GM12878 (cell line): ENCODE measurements around the gene FANCC. TPM values are rescaled to one million over a fixed set of nuclear protein-coding genes. Genes with fewer than 3 reads are reported as not detected.

Experiments
- ATAC-seq: fragments of 200-7000 bp; cut with Tn5 transposase; 3 replicates; pipeline ENCODE4 v1.9.1; 2020; ENCODE audit warnings: mild to moderate bottlenecking, moderate library complexity
- BruUV-seq: library from RNA; stranded (reverse); fragments of 400-500 nt; replicated peaks from 2 replicates; lab custom pipeline; 2021; lab: Mats Ljungman, UMichigan
- CTCF ChIA-PET: fragments of 300-600 bp; sonication (Branson Sonifier 250); formaldehyde crosslinking; extraction: SDS; loops from one replicate; lab custom pipeline; 2021; ENCODE audit warnings: inconsistent platforms; lab: Yijun Ruan, JAX
- POLR2A ChIA-PET: fragments of 350-600 bp; formaldehyde crosslinking; extraction: SDS; loops from one replicate; lab custom pipeline; 2021; ENCODE audit warnings: inconsistent platforms; lab: Charles Lee
- RAD21 ChIA-PET: fragments of 300-600 bp; sonication (Branson Sonifier 250); formaldehyde crosslinking; loops from one replicate; lab custom pipeline; 2023; ENCODE audit warnings: antibody characterized with exemption; ENCODE audit not compliant: unreplicated experiment; lab: Charles Lee
- SMC1A ChIA-PET: fragments of 300-600 bp; sonication (Branson Sonifier 250); formaldehyde crosslinking; loops from one replicate; lab custom pipeline; 2023; ENCODE audit not compliant: unreplicated experiment, uncharacterized antibody; lab: Charles Lee
- DNase-seq: peaks from one replicate; pipeline ENCODE4 v3.0.0-alpha.2; 2011; ENCODE audit warnings: low read depth, low spot score
- FAIRE-seq: peaks from 3 replicates; lab custom pipeline; 2011; peaks lifted over from hg19 to GRCh38; lab: Jason Lieb, UNC
- H2AFZ ChIP-seq: 2 replicates; pipeline ENCODE4 v1.6.0; 2011; ENCODE audit warnings: low read depth, low read length, control low read depth; ENCODE audit not compliant: control insufficient read depth
- H3K27ac ChIP-seq: 2 replicates; pipeline ENCODE4 v1.5.1; 2011; ENCODE audit warnings: control low read depth; ENCODE audit not compliant: control insufficient read depth, insufficient read depth
- H3K27me3 ChIP-seq, 2 experiments: replicated peaks in 1 of 2; 2 replicates each; pipeline versions ENCODE4 v1.6.0 to v1.6.1; 2011; ENCODE audit warnings: low read length in 1 of 2; ENCODE audit not compliant: control insufficient read depth in 2 of 2, insufficient read depth in 2 of 2
- H3K36me3 ChIP-seq, 2 experiments: 2 replicates each; pipeline ENCODE4 v1.5.1; 2011; ENCODE audit warnings: low read length in 1 of 2; ENCODE audit not compliant: control insufficient read depth in 2 of 2, insufficient read depth in 2 of 2
- H3K4me1 ChIP-seq: 2 replicates; pipeline ENCODE4 v1.6.1; 2011; ENCODE audit warnings: mild to moderate bottlenecking, low read length, moderate library complexity, mixed read lengths; ENCODE audit not compliant: control insufficient read depth, insufficient read depth
- H3K4me2 ChIP-seq: 2 replicates; pipeline ENCODE4 v1.6.0; 2011; ENCODE audit warnings: control low read depth; ENCODE audit not compliant: control insufficient read depth, insufficient read depth
- H3K4me3 ChIP-seq: fragments of 200-600 bp; sonication (generic); 2 replicates; pipeline ENCODE4 v1.5.1; 2016
- H3K79me2 ChIP-seq: 2 replicates; pipeline ENCODE4 v1.6.0; 2011; ENCODE audit warnings: low read length; ENCODE audit not compliant: control insufficient read depth, insufficient read depth
- H3K9ac ChIP-seq: 2 replicates; pipeline ENCODE4 v1.8.0; 2011; ENCODE audit warnings: low read length, control low read depth, mixed read lengths; ENCODE audit not compliant: control insufficient read depth, insufficient read depth
- H3K9me3 ChIP-seq: replicated peaks from 3 replicates; pipeline ENCODE4 v1.5.1; 2011; ENCODE audit warnings: mild to moderate bottlenecking, low read length; ENCODE audit not compliant: control insufficient read depth, insufficient read depth
- H4K20me1 ChIP-seq: 2 replicates; pipeline ENCODE4 v1.6.0; 2011; ENCODE audit not compliant: control insufficient read depth, insufficient read depth
- BACH1 ChIP-seq: fragments of 450-650 bp; IDR thresholded peaks from 2 replicates; pipeline ENCODE4 v1.6.1; 2017; ENCODE audit warnings: mild to moderate bottlenecking, borderline replicate concordance
- IKZF2 ChIP-seq, 2 experiments: fragments of 450-650 bp; IDR thresholded peaks; 2 replicates each; pipeline ENCODE4 v1.6.1; 2017; ENCODE audit warnings: mild to moderate bottlenecking in 2 of 2, moderate library complexity in 2 of 2
- KLF5 ChIP-seq: fragments of 450-650 bp; IDR thresholded peaks from 2 replicates; pipeline ENCODE4 v1.6.1; 2014; ENCODE audit warnings: mild to moderate bottlenecking; ENCODE audit not compliant: partially characterized antibody
- MXI1 ChIP-seq: fragments of 150-350 bp; IDR thresholded peaks from 2 replicates; pipeline ENCODE4 v1.6.1; 2011; ENCODE audit warnings: low read depth, mild to moderate bottlenecking, inconsistent platforms, low read length, improper control_type of control experiment
- PAX8 ChIP-seq: fragments of 450-650 bp; IDR thresholded peaks from 2 replicates; pipeline ENCODE4 v1.6.1; 2017; ENCODE audit warnings: mild to moderate bottlenecking, moderate library complexity
- POLR2A ChIP-seq: IDR thresholded peaks from 2 replicates; pipeline ENCODE4 v1.6.1; 2011; ENCODE audit warnings: low read depth, mild to moderate bottlenecking, low read length
- ZSCAN29 ChIP-seq: fragments of 450-650 bp; IDR thresholded peaks from 2 replicates; pipeline ENCODE4 v1.6.1; 2017; ENCODE audit warnings: mild to moderate bottlenecking, moderate library complexity
- WGBS: methylation state at CpG from one replicate; pipeline ENCODE4 v1.1.6; 2016; ENCODE audit warnings: low lambda C conversion rate; ENCODE audit not compliant: insufficient replicate concordance, insufficient coverage; ENCODE audit errors: missing lambda C conversion rate; 5-methylcytosine and 5-hydroxymethylcytosine counted together
- in situ Hi-C: fragments of 300-500 bp; cut with MboI; formaldehyde crosslinking; loops from 9 replicates; pipeline ENCODE4 v1.14.3; 2018; ENCODE audit warnings: mixed read lengths
- intact Hi-C: fragments of 100-400 bp; cut with micrococcal nuclease; formaldehyde crosslinking; loops from one replicate; pipeline ENCODE4 v1.14.2; 2022; ENCODE audit not compliant: unreplicated experiment
- polyA plus RNA-seq, 11 experiments: library from polyadenylated mRNA; depleted of rRNA in 4 of 11; unstranded in 6 of 11; stranded (reverse) in 5 of 11; fragments of >200 nt; fragmentation: Nextera tagmentation in 4 of 11; fragmentation: Illumina TruSeq in 1 of 11; extraction: Ambion mirVana in 4 of 11; extraction: Trizol in 1 of 11; gene quantifications; 1 replicate in 1 of 11; 2 replicates in 10 of 11; pipeline versions ENCODE4 v1.2.1 to v1.2.3, GENCODE V29; 2011 to 2016; ENCODE audit warnings: inconsistent platforms in 2 of 11, missing spikeins in 2 of 11, low read depth in 1 of 11
- total RNA-seq, 4 experiments: library from RNA; depleted of rRNA in 3 of 4; stranded (reverse); fragments of >200 nt in 3 of 4; fragmentation: Illumina TruSeq in 1 of 4; extraction: Trizol in 1 of 4; gene quantifications; 2 replicates each; pipeline versions ENCODE4 v1.2.1 to v1.2.3, GENCODE V29; 2013 to 2021
- TF ChIP-seq, protein P1 (sequence below), 3 experiments: IDR thresholded peaks in 2 of 3; conservative IDR thresholded peaks in 1 of 3; 2 replicates each; pipeline ENCODE4 v1.5.1; 2011; ENCODE audit warnings: low read depth in 3 of 3, low read length in 3 of 3, mild to moderate bottlenecking in 3 of 3, control low read depth in 2 of 3, moderate library complexity in 2 of 3, inconsistent platforms in 1 of 3, mixed read lengths in 1 of 3; ENCODE audit not compliant: control insufficient read depth in 2 of 3, insufficient read depth in 1 of 3; ENCODE audit errors: extremely low read depth in 1 of 3
- TF ChIP-seq, protein P2 (sequence below): fragments of 450-650 bp; IDR thresholded peaks from 2 replicates; pipeline ENCODE4 v1.6.1; 2017; ENCODE audit warnings: mild to moderate bottlenecking, low read depth, inconsistent platforms; ENCODE audit not compliant: poor library complexity, severe bottlenecking
- TF ChIP-seq, protein P3 (sequence below): fragments of 450-650 bp; IDR thresholded peaks from 2 replicates; pipeline ENCODE4 v1.6.1; 2016; ENCODE audit warnings: mild to moderate bottlenecking, moderate library complexity, borderline replicate concordance

Gene FANCC
- total and polyA plus RNA-seq, 10 of the 15 experiments (the other 5 are each of a cell fraction or from before 2014, with no cell fraction given), result 1.2 to 16.8 (median 10.5) TPM

DNA sequence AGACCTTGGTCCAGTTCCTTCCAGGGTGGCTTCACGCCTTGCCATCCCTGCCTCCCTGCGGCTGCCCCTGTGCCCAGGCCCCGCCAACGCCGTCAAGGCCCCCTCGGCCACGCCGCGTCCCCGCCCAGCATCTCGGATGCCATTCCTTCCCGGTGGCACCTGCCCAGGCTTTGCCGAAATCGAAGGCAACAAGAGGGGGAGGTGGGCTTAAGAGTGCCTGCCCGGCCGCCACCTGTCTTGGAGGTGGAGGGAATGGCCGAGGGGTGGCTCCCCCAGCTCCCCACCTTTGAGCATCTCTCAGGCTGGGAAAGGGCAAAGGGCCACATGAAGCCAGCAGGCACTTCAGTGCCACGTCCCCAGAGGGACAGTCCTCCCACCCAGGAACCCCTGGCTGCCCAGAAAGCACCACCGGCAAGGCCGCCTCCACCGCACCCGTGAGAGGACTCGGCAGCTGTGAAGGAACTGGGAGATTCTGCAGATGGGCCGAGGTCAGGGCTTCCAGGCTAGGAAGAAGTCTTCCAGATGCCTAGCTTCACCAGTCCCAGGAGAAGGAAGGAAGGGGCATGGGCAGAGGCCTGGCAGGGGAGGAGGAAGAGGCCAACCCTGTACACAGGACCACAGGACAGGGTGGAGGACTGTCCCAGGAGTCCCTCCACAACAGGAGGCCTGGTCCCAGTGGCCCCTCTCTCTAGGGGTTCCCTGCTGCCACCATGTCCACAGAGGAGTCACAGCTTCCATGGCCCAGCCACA, 218.0 kb downstream of the FANCC start:
- H3K36me3 ChIP-seq, result no peaks in the 10 kb centered on the region; a peak in 1 of 4 replicates
- intact Hi-C loops, result no loop called here
- H3K4me1 ChIP-seq, result no peaks in the 10 kb centered on the region
- TF ChIP-seq, protein P1, sequence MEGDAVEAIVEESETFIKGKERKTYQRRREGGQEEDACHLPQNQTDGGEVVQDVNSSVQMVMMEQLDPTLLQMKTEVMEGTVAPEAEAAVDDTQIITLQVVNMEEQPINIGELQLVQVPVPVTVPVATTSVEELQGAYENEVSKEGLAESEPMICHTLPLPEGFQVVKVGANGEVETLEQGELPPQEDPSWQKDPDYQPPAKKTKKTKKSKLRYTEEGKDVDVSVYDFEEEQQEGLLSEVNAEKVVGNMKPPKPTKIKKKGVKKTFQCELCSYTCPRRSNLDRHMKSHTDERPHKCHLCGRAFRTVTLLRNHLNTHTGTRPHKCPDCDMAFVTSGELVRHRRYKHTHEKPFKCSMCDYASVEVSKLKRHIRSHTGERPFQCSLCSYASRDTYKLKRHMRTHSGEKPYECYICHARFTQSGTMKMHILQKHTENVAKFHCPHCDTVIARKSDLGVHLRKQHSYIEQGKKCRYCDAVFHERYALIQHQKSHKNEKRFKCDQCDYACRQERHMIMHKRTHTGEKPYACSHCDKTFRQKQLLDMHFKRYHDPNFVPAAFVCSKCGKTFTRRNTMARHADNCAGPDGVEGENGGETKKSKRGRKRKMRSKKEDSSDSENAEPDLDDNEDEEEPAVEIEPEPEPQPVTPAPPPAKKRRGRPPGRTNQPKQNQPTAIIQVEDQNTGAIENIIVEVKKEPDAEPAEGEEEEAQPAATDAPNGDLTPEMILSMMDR (IDR thresholded peaks at IDR 0.05 in 2 of 3, conservative IDR thresholded peaks at IDR 0.05 in 1 of 3; ENCODE audit: control insufficient read depth in 2 of 3, extremely low read depth in 1 of 3, insufficient read depth in 1 of 3, low read depth in 3 of 3, low read length in 3 of 3), result no peak
- TF ChIP-seq, protein P2, sequence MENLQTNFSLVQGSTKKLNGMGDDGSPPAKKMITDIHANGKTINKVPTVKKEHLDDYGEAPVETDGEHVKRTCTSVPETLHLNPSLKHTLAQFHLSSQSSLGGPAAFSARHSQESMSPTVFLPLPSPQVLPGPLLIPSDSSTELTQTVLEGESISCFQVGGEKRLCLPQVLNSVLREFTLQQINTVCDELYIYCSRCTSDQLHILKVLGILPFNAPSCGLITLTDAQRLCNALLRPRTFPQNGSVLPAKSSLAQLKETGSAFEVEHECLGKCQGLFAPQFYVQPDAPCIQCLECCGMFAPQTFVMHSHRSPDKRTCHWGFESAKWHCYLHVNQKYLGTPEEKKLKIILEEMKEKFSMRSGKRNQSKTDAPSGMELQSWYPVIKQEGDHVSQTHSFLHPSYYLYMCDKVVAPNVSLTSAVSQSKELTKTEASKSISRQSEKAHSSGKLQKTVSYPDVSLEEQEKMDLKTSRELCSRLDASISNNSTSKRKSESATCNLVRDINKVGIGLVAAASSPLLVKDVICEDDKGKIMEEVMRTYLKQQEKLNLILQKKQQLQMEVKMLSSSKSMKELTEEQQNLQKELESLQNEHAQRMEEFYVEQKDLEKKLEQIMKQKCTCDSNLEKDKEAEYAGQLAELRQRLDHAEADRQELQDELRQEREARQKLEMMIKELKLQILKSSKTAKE, result no peak
- TF ChIP-seq PAX8 (no peak), MXI1 (no peak), POLR2A (no peak), ZSCAN29 (no peak), IKZF2 (IDR thresholded peaks at IDR 0.05) (no peak), BACH1 (no peak), KLF5 (no peak)
- TF ChIP-seq, protein P3, sequence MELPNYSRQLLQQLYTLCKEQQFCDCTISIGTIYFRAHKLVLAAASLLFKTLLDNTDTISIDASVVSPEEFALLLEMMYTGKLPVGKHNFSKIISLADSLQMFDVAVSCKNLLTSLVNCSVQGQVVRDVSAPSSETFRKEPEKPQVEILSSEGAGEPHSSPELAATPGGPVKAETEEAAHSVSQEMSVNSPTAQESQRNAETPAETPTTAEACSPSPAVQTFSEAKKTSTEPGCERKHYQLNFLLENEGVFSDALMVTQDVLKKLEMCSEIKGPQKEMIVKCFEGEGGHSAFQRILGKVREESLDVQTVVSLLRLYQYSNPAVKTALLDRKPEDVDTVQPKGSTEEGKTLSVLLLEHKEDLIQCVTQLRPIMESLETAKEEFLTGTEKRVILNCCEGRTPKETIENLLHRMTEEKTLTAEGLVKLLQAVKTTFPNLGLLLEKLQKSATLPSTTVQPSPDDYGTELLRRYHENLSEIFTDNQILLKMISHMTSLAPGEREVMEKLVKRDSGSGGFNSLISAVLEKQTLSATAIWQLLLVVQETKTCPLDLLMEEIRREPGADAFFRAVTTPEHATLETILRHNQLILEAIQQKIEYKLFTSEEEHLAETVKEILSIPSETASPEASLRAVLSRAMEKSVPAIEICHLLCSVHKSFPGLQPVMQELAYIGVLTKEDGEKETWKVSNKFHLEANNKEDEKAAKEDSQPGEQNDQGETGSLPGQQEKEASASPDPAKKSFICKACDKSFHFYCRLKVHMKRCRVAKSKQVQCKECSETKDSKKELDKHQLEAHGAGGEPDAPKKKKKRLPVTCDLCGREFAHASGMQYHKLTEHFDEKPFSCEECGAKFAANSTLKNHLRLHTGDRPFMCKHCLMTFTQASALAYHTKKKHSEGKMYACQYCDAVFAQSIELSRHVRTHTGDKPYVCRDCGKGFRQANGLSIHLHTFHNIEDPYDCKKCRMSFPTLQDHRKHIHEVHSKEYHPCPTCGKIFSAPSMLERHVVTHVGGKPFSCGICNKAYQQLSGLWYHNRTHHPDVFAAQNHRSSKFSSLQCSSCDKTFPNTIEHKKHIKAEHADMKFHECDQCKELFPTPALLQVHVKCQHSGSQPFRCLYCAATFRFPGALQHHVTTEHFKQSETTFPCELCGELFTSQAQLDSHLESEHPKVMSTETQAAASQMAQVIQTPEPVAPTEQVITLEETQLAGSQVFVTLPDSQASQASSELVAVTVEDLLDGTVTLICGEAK, result no peak
- no peak overlapping the region for H3K27ac ChIP-seq
- H4K20me1 ChIP-seq, result no peaks in the 10 kb centered on the region
- no peak overlapping the region for H3K4me3 ChIP-seq
- 92% methylated on average over 24 of the region's 24 CpGs for WGBS
- ChIA-PET CTCF (no interaction called here), RAD21 (no interaction called here), POLR2A (no interaction called here), SMC1A (no interaction called here)
- H3K9ac ChIP-seq, result no peak overlapping the region
- no TSS peak for BruUV-seq
- H2AFZ ChIP-seq, result no peak overlapping the region
- no peak for FAIRE-seq
- H3K4me2 ChIP-seq, result no peak overlapping the region
- no peaks in the 10 kb centered on the region for H3K9me3 ChIP-seq
- H3K79me2 ChIP-seq, result no peaks in the 10 kb centered on the region
- in situ Hi-C loops, result no loop called here
- no peak for DNase-seq
- H3K27me3 ChIP-seq, result no peaks in the 10 kb centered on the region
- ATAC-seq, result no peak
